Common myeloid progenitor, CD34-positive (primary cell): ENCODE data around the gene COQ8A.

ENCODE experiments used
- CTCF ChIA-PET: fragments of 350-600 bp; sonication (Branson Sonifier 250); formaldehyde crosslinking; loops from one replicate; lab custom pipeline; 2021; ENCODE audit warnings: antibody characterized with exemption; lab: Charles Lee
- POLR2A ChIA-PET: fragments of 350-600 bp; sonication (Branson Sonifier 250); formaldehyde crosslinking; loops from one replicate; lab custom pipeline; 2021; ENCODE audit warnings: antibody characterized with exemption; lab: Charles Lee
- DNase-seq, 3 donors: peaks; one replicate each; pipeline versions ENCODE4 v3.0.0 to v3.0.0-alpha.2; 2013
- H3K27ac ChIP-seq, 2 experiments: 1 replicate in 1 of 2; 2 replicates in 1 of 2; pipeline ENCODE4 v1.7.0; 2013; ENCODE audit warnings: inconsistent platforms in 2 of 2, low read length in 2 of 2, mild to moderate bottlenecking in 2 of 2, low read depth in 1 of 2, moderate library complexity in 1 of 2; ENCODE audit not compliant: severe bottlenecking in 2 of 2, insufficient read depth in 1 of 2, poor library complexity in 1 of 2
- H3K27me3 ChIP-seq, 5 experiments: replicated peaks in 2 of 5; 1 replicate in 3 of 5; 2 replicates in 2 of 5; pipeline versions ENCODE4 v1.6.1 to v1.7.0; 2013; ENCODE audit warnings: low read length in 4 of 5, mild to moderate bottlenecking in 2 of 5, moderate library complexity in 2 of 5, inconsistent platforms in 1 of 5; ENCODE audit not compliant: insufficient read depth in 5 of 5, control insufficient read depth in 4 of 5
- H3K36me3 ChIP-seq, 4 experiments: 1 replicate in 2 of 4; 2 replicates in 2 of 4; pipeline versions ENCODE4 v1.6.1 to v1.7.0; 2013; ENCODE audit warnings: low read length in 3 of 4, control low read depth in 1 of 4, mild to moderate bottlenecking in 1 of 4; ENCODE audit not compliant: control insufficient read depth in 4 of 4, insufficient read depth in 4 of 4
- H3K4me1 ChIP-seq, 4 experiments: 1 replicate in 3 of 4; 2 replicates in 1 of 4; pipeline versions ENCODE4 v1.6.1 to v1.7.1; 2013; ENCODE audit warnings: low read length in 3 of 4, mild to moderate bottlenecking in 3 of 4, control low read depth in 1 of 4, inconsistent platforms in 1 of 4, moderate library complexity in 1 of 4; ENCODE audit not compliant: control insufficient read depth in 4 of 4, insufficient read depth in 4 of 4; ENCODE audit errors: control extremely low read depth in 1 of 4
- H3K4me3 ChIP-seq, 7 experiments: 1 replicate in 4 of 7; 2 replicates in 3 of 7; pipeline versions ENCODE4 v1.5.1 to v1.7.0; 2013; ENCODE audit warnings: mild to moderate bottlenecking in 7 of 7, low read length in 6 of 7, moderate library complexity in 6 of 7, inconsistent platforms in 2 of 7, low read depth in 2 of 7, control low read depth in 1 of 7; ENCODE audit not compliant: insufficient read depth in 4 of 7, control insufficient read depth in 1 of 7; ENCODE audit errors: extremely low read depth in 1 of 7
- H3K9me3 ChIP-seq, 5 experiments: 1 replicate in 4 of 5; 2 replicates in 1 of 5; pipeline versions ENCODE4 v1.6.1 to v1.7.1; 2013; ENCODE audit warnings: low read length in 4 of 5, mild to moderate bottlenecking in 2 of 5, inconsistent platforms in 1 of 5, low read depth in 1 of 5, moderate library complexity in 1 of 5; ENCODE audit not compliant: control insufficient read depth in 4 of 5, insufficient read depth in 2 of 5; ENCODE audit errors: control extremely low read depth in 1 of 5
- WGBS: methylation state at CpG from one replicate; pipeline ENCODE4 v1.1.5; 2013; ENCODE audit not compliant: insufficient coverage; 5-methylcytosine and 5-hydroxymethylcytosine counted together

The COQ8A gene

DNA sequence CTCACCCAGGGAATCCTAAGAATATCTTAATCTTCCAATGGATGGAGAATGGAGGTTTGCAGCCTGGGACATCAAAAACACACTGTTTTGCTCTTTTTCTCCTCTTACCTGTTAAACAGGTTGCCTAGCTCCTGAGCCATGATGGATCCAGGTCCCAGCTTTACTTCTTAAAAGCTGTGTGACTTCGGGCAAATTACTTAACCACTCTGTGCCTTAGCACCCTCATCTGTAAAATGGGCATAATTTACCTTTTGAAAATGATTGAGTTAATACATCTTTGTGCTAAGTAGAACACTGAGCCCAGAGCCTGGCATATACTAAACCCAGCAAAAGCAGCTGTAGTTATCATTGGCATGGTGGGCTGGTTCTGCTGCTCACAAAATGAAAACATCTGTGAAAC is 10.2 kb downstream of the COQ8A start:
- Histone ChIP-seq H3K4me3 (no peak overlapping the region), H3K9me3 (peaks cover 0 to 7% (median 0%) of the 10 kb centered on the region in 5 experiments), H3K27ac (no peak overlapping the region), H3K4me1 (peaks cover 0 to 28% (median 7%) of the 10 kb centered on the region in 4 experiments), H3K36me3 (peaks cover 0 to 15% (median 9%) of the 10 kb centered on the region in 4 experiments), H3K27me3 (no peaks in the 10 kb centered on the region)
- ChIA-PET POLR2A (no interaction called here), CTCF (interaction anchor here (0.8 kb wide), 1 partner anchor 28 kb away, joined by 3 read pairs; no protein-coding TSS in a partner anchor)
- DNase-seq: no peak
- WGBS: no CpG with 5 or more reads among the region's 1 CpG

GRCh38 chr1:226950871-226951270 is 10.8 kb downstream of the COQ8A start:
- Histone ChIP-seq H3K27ac (peak overlapping the region in 1 of 2 experiments; percentile 44), H3K4me1 (peaks cover 0 to 23% (median 7%) of the 10 kb centered on the region in 4 experiments), H3K4me3 (no peak overlapping the region), H3K9me3 (peaks cover 0 to 7% (median 0%) of the 10 kb centered on the region in 5 experiments), H3K36me3 (peaks cover 0 to 15% (median 8%) of the 10 kb centered on the region in 4 experiments), H3K27me3 (no peaks in the 10 kb centered on the region)
- DNase-seq: no peak
- CTCF ChIA-PET: interaction anchor here (0.8 kb wide), 1 partner anchor 28 kb away, joined by 3 read pairs; no protein-coding TSS in a partner anchor
- POLR2A ChIA-PET: no interaction called here
- WGBS: 0% methylated on average over 1 of the region's 6 CpGs

- Histone ChIP-seq H3K9me3 (peaks cover 0 to 7% (median 0%) of the 10 kb centered on the region in 5 experiments), H3K27me3 (no peaks in the 10 kb centered on the region), H3K4me3 (no peak overlapping the region), H3K4me1 (peaks cover 0 to 21% (median 5%) of the 10 kb centered on the region in 4 experiments), H3K27ac (peak overlapping the region in 1 of 2 experiments; percentile 44), H3K36me3 (peaks cover 0 to 15% (median 8%) of the 10 kb centered on the region in 4 experiments)
- WGBS: 95% methylated on average over 12 of the region's 12 CpGs
- ChIA-PET POLR2A (no interaction called here), CTCF (interaction anchor here (0.8 kb wide), 1 partner anchor 29 kb away, joined by 3 read pairs; no protein-coding TSS in a partner anchor)
- DNase-seq: no peak
Observed at GRCh38 chr1:226951286-226952117, 11.4 kb downstream of the COQ8A start.

DNA sequence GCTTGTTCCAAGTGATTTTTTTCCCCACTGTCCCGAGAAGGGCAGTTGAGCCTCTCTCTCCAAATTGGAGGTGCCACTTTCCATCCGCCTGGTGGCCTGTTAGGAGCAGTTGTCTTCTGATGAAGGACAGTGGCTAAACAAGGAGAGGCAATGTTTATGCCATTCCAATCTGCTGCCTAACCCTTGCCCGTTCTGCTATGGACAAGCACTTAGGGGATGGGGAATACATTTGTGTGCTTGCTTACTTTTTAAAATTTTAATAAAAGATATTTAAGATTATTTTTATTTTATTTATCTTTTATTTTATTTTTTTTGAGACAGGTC is 12.0 kb downstream of the COQ8A start:
- Histone ChIP-seq H3K27ac (no peak overlapping the region), H3K4me1 (peaks cover 0 to 21% (median 5%) of the 10 kb centered on the region in 4 experiments), H3K9me3 (peaks cover 0 to 7% (median 0%) of the 10 kb centered on the region in 5 experiments), H3K27me3 (no peaks in the 10 kb centered on the region), H3K4me3 (no peak overlapping the region), H3K36me3 (peaks cover 0 to 15% (median 8%) of the 10 kb centered on the region in 4 experiments)
- WGBS: 100% methylated on average over 1 of the region's 3 CpGs
- CTCF ChIA-PET: no interaction called here
- POLR2A ChIA-PET: no interaction called here
- no peak for DNase-seq

DNA sequence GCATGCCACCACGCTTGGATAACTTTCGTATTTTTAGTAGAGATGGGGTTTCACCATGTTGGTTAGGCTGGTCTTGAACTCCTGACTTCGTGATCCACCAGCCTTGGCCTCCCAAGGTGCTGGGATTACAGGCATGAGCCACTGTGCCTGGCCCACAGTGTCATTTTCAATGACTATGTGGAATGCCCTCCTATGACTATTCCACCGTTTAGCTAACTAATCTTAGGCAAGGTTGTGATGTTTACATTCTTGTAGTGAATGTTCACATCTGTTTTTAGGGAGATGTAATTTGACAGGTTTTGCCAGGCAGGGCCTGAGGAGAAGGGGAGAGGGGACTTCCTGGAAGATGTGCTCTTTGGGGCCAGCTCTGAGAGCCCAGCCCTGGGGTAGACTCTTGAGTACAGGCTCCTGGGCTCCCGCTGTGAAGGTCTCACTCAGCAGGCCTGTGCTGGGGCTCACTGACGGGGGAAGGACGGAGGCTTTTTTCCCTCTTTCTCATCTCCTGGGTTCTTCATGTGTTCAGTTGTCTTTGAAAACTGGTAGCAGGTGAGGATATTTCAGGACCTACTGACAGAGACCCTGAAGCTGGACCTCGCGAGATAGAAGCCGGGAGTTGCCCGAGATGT is 13.2 kb downstream of the COQ8A start:
- WGBS: 97% methylated on average over 7 of the region's 11 CpGs
- H3K4me3 ChIP-seq: no peak overlapping the region
- peak overlapping the region in 1 of 2 experiments; percentile 43 for H3K27ac ChIP-seq
- POLR2A ChIA-PET: no interaction called here
- no peak for DNase-seq
- peaks cover 0 to 4% (median 0%) of the 10 kb centered on the region in 5 experiments for H3K9me3 ChIP-seq
- peaks cover 0 to 21% (median 5%) of the 10 kb centered on the region in 4 experiments for H3K4me1 ChIP-seq
- H3K27me3 ChIP-seq: no peaks in the 10 kb centered on the region
- CTCF ChIA-PET: no interaction called here
- peaks cover 0 to 15% (median 8%) of the 10 kb centered on the region in 4 experiments for H3K36me3 ChIP-seq

- WGBS: 96% methylated on average over 5 of the region's 6 CpGs
- peaks cover 0 to 4% (median 0%) of the 10 kb centered on the region in 5 experiments for H3K9me3 ChIP-seq
- H3K27ac ChIP-seq: peak overlapping the region in 1 of 2 experiments; percentile 43
- H3K4me1 ChIP-seq: peaks cover 0 to 21% (median 5%) of the 10 kb centered on the region in 4 experiments
- DNase-seq: no peak
- ChIA-PET CTCF (interaction anchor here (1.1 kb wide), 1 partner anchor 13 kb away, joined by 3 read pairs; no protein-coding TSS in a partner anchor), POLR2A (no interaction called here)
- H3K36me3 ChIP-seq: peaks cover 0 to 10% (median 6%) of the 10 kb centered on the region in 4 experiments
- no peak overlapping the region for H3K4me3 ChIP-seq
- no peaks in the 10 kb centered on the region for H3K27me3 ChIP-seq
Observed at GRCh38 chr1:226954337-226954736, 14.2 kb downstream of the COQ8A start.
